K562 (cell line): ENCODE data around the gene RERE. TPM values are rescaled to one million over a fixed set of nuclear protein-coding genes. Genes with fewer than 3 reads are reported as not detected.

Source experiments
- BRCA1 ChIP-seq, 2 experiments: fragments of 450-650 bp in 1 of 2; sonication (generic) in 1 of 2; formaldehyde crosslinking in 1 of 2; IDR thresholded peaks; 2 replicates each; pipeline versions ENCODE4 v1.5.0 to v1.6.1; 2017 to 2020; ENCODE audit warnings: mild to moderate bottlenecking in 1 of 2, missing genetic modification reagents in 1 of 2
- CXXC5 ChIP-seq: fragments of 250-450 bp; sonication (Bioruptor Pico); IDR thresholded peaks from 2 replicates; pipeline ENCODE4 v1.8.0; 2022; ENCODE audit warnings: inconsistent platforms, mild to moderate bottlenecking, moderate library complexity
- DIDO1 ChIP-seq: fragments of 450-650 bp; IDR thresholded peaks from 2 replicates; pipeline ENCODE4 v1.6.1; 2016; ENCODE audit warnings: low read depth, missing biosample characterization, missing genetic modification characterization
- DNMT1 ChIP-seq: fragments of 450-650 bp; IDR thresholded peaks from 2 replicates; pipeline ENCODE4 v1.6.1; 2016; ENCODE audit warnings: antibody characterized with exemption, mild to moderate bottlenecking
- MEF2D ChIP-seq: conservative IDR thresholded peaks from 2 replicates; pipeline ENCODE4 v1.6.1; 2016; ENCODE audit warnings: low read depth, missing genetic modification characterization, missing compliant biosample characterization
- SAP30 ChIP-seq: fragments of 200-600 bp; sonication (generic); IDR thresholded peaks from 2 replicates; pipeline ENCODE4 v1.6.1; 2012; ENCODE audit warnings: borderline replicate concordance, low read depth, mild to moderate bottlenecking, moderate library complexity, low read length, control low read depth, inconsistent platforms; ENCODE audit not compliant: insufficient read depth, poor library complexity, severe bottlenecking
- TAF9B ChIP-seq: fragments of 450-650 bp; IDR thresholded peaks from 2 replicates; pipeline ENCODE4 v1.6.1; 2018; ENCODE audit warnings: mild to moderate bottlenecking; ENCODE audit not compliant: partially characterized antibody
- TGIF2 ChIP-seq: sonication (generic); formaldehyde crosslinking; IDR thresholded peaks from 2 replicates; pipeline ENCODE4 v1.8.1; 2022; ENCODE audit warnings: mild to moderate bottlenecking, missing genetic modification reagents, moderate library complexity
- ZNF124 ChIP-seq: sonication (generic); formaldehyde crosslinking; IDR thresholded peaks from 2 replicates; pipeline ENCODE4 v1.8.1; 2022; ENCODE audit warnings: missing genetic modification reagents
- ZNF280B ChIP-seq: fragments of 250-450 bp; sonication (Bioruptor Pico); IDR thresholded peaks from 2 replicates; pipeline ENCODE4 v1.5.1; 2021; ENCODE audit warnings: mild to moderate bottlenecking
- polyA plus RNA-seq, 8 experiments: library from polyadenylated mRNA; depleted of rRNA in 4 of 8; stranded (reverse) in 5 of 8; unstranded in 3 of 8; fragments of >200 nt; fragmentation: Nextera tagmentation in 2 of 8; fragmentation: Illumina TruSeq in 1 of 8; extraction: Ambion mirVana in 2 of 8; extraction: Trizol in 1 of 8; gene quantifications; 2 replicates each; pipeline versions ENCODE4 v1.2.1 to v1.2.3, GENCODE V29; 2011 to 2014; ENCODE audit warnings: inconsistent platforms in 1 of 8, missing spikeins in 1 of 8
- total RNA-seq, 7 experiments: library from RNA; depleted of rRNA in 6 of 7; stranded (reverse); fragments of >200 nt in 6 of 7; fragmentation: Illumina TruSeq in 2 of 7; extraction: Trizol in 2 of 7; gene quantifications; 2 replicates each; pipeline versions ENCODE4 v1.2.1 to v1.2.3, GENCODE V29; 2011 to 2021; ENCODE audit warnings: low replicate concordance in 1 of 7
- TF ChIP-seq, protein P1 (sequence below): fragments of 250-450 bp; sonication (Bioruptor Pico); IDR thresholded peaks from 2 replicates; pipeline ENCODE4 v1.4.0; 2020; ENCODE audit warnings: mild to moderate bottlenecking, moderate library complexity, borderline replicate concordance

The RERE gene
- total and polyA plus RNA-seq, 9 of the 15 experiments (the other 6 are each of a cell fraction or from before 2014, with no cell fraction given), result 3.0 to 51.5 (median 13.4) TPM

GRCh38 chr1:8822373-8823294 lies 5.2 kb upstream of the RERE start (continued):
- no peak for TF ChIP-seq MEF2D (tag)
- no peak for TF ChIP-seq DIDO1 (tag)
- TF ChIP-seq BRCA1 (IDR thresholded peaks at IDR 0.05), result no peak
- no peak for TF ChIP-seq BRCA1 (CRISPR knock-in tag; IDR thresholded peaks at IDR 0.05)
- TF ChIP-seq, protein P1, sequence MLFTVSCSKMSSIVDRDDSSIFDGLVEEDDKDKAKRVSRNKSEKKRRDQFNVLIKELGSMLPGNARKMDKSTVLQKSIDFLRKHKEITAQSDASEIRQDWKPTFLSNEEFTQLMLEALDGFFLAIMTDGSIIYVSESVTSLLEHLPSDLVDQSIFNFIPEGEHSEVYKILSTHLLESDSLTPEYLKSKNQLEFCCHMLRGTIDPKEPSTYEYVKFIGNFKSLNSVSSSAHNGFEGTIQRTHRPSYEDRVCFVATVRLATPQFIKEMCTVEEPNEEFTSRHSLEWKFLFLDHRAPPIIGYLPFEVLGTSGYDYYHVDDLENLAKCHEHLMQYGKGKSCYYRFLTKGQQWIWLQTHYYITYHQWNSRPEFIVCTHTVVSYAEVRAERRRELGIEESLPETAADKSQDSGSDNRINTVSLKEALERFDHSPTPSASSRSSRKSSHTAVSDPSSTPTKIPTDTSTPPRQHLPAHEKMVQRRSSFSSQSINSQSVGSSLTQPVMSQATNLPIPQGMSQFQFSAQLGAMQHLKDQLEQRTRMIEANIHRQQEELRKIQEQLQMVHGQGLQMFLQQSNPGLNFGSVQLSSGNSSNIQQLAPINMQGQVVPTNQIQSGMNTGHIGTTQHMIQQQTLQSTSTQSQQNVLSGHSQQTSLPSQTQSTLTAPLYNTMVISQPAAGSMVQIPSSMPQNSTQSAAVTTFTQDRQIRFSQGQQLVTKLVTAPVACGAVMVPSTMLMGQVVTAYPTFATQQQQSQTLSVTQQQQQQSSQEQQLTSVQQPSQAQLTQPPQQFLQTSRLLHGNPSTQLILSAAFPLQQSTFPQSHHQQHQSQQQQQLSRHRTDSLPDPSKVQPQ, result no peak
- TF ChIP-seq DNMT1, result no peak
- no peak for TF ChIP-seq ZNF124
- no peak for TF ChIP-seq SAP30
- peak; percentile 55 for TF ChIP-seq CXXC5 (CRISPR knock-in tag)
- no peak for TF ChIP-seq ZNF280B (CRISPR knock-in tag)
- no peak for TF ChIP-seq TAF9B
- TF ChIP-seq TGIF2 (CRISPR knock-in tag), result no peak
